MM.1S (cell line): ENCODE measurements around the gene ZNF138.

Experiments
- DNase-seq: peaks from one replicate; pipeline ENCODE4 v3.0.0-alpha.2; 2015
- H2AFZ ChIP-seq: fragments of 300-600 bp; sonication (generic); 2 replicates; pipeline ENCODE4 v1.6.0; 2016; ENCODE audit warnings: antibody characterized with exemption, low read length
- H3F3A ChIP-seq: fragments of 300-600 bp; sonication (generic); 2 replicates; pipeline ENCODE4 v1.6.1; 2016; ENCODE audit warnings: mild to moderate bottlenecking, antibody characterized with exemption, low read length, moderate library complexity, mixed read lengths; ENCODE audit not compliant: insufficient read depth
- H3K27ac ChIP-seq: fragments of 300-600 bp; sonication (generic); 2 replicates; pipeline ENCODE4 v1.5.1; 2016; ENCODE audit warnings: mild to moderate bottlenecking, low read length
- H3K27me3 ChIP-seq: fragments of 300-600 bp; sonication (generic); replicated peaks from 2 replicates; pipeline ENCODE4 v1.6.0; 2016; ENCODE audit warnings: low read length; ENCODE audit not compliant: insufficient read depth
- H3K36me3 ChIP-seq: fragments of 300-600 bp; sonication (generic); replicated peaks from 2 replicates; pipeline ENCODE4 v1.6.1; 2016; ENCODE audit warnings: mild to moderate bottlenecking, low read length, mixed read lengths; ENCODE audit not compliant: insufficient read depth
- H3K4me1 ChIP-seq: fragments of 300-600 bp; sonication (generic); 2 replicates; pipeline ENCODE4 v1.6.1; 2016; ENCODE audit warnings: low read length, mixed read lengths
- H3K4me2 ChIP-seq: fragments of 300-600 bp; sonication (generic); 2 replicates; pipeline ENCODE4 v1.6.0; 2016; ENCODE audit warnings: low read depth, low read length
- H3K4me3 ChIP-seq: fragments of 300-600 bp; sonication (generic); 2 replicates; pipeline ENCODE4 v1.5.1; 2016; ENCODE audit warnings: low read length, mixed read lengths
- H3K79me2 ChIP-seq: fragments of 300-600 bp; sonication (generic); 2 replicates; pipeline ENCODE4 v1.6.1; 2016; ENCODE audit warnings: mixed run types, low read length, mixed read lengths
- H3K9ac ChIP-seq: fragments of 300-600 bp; sonication (generic); 2 replicates; pipeline ENCODE4 v1.6.1; 2016; ENCODE audit warnings: low read length, mixed read lengths
- H3K9me2 ChIP-seq: fragments of 300-600 bp; sonication (generic); replicated peaks from 2 replicates; pipeline ENCODE4 v1.6.1; 2016; ENCODE audit warnings: mild to moderate bottlenecking, low read length, mixed read lengths; ENCODE audit not compliant: insufficient read depth
- H3K9me3 ChIP-seq: fragments of 300-600 bp; sonication (generic); replicated peaks from 2 replicates; pipeline ENCODE4 v1.6.1; 2016; ENCODE audit warnings: mild to moderate bottlenecking, low read length, mixed read lengths; ENCODE audit not compliant: insufficient read depth
- H4K20me1 ChIP-seq: fragments of 300-600 bp; sonication (generic); 2 replicates; pipeline ENCODE4 v1.6.1; 2016; ENCODE audit warnings: mild to moderate bottlenecking, low read length, moderate library complexity, mixed read lengths; ENCODE audit not compliant: insufficient read depth
- CTCF ChIP-seq: fragments of 300-600 bp; sonication (generic); IDR thresholded peaks from 2 replicates; pipeline ENCODE4 v1.5.1; 2016; ENCODE audit warnings: antibody characterized with exemption, low read length, mixed read lengths
- EZH2 ChIP-seq: fragments of 300-600 bp; sonication (generic); optimal IDR thresholded peaks from 2 replicates; pipeline ENCODE3; 2017; ENCODE audit warnings: low read depth, mild to moderate bottlenecking, antibody characterized with exemption, low read length, mixed read lengths
- EZH2phosphoT487 ChIP-seq: fragments of 300-600 bp; sonication (generic); IDR thresholded peaks from 2 replicates; pipeline ENCODE4 v1.6.1; 2018; ENCODE audit warnings: antibody characterized with exemption, low read length

ZNF138 gene

GRCh38 chr7:64882341-64883112 lies 88.3 kb downstream of the ZNF138 start:
- Histone ChIP-seq H2AFZ (no peak overlapping the region), H3K79me2 (no peaks in the 10 kb centered on the region), H3K9ac (no peak overlapping the region), H3K4me2 (no peak overlapping the region), H3K27me3 (peaks cover 4% of the 10 kb centered on the region; the same call in 1 of the 2 replicates), H3F3A (peaks cover 13% of the 10 kb centered on the region; the same call in 1 of the 2 replicates), H3K9me3 (no peaks in the 10 kb centered on the region), H3K27ac (no peak overlapping the region), H3K9me2 (no peaks in the 10 kb centered on the region), H3K4me1 (peaks cover 22% of the 10 kb centered on the region), H3K4me3 (no peak overlapping the region), H4K20me1 (no peaks in the 10 kb centered on the region), H3K36me3 (no peaks in the 10 kb centered on the region)
- TF ChIP-seq EZH2 (no peak), EZH2phosphoT487 (no peak), CTCF (no peak)
- no peak for DNase-seq
